ENCODE results near the gene IRF6. TPM values are rescaled to one million over a fixed set of nuclear protein-coding genes. Genes with fewer than 3 reads are reported as not detected.
"Not testable (repeated sequence)": the region's sequence is repeated elsewhere in the genome, so short reads cannot be mapped to it uniquely, and the experiment has no call there.

Gene IRF6
- polyA plus RNA-seq, 4 donors: 26.8 to 74.4 (median 32.2) TPM

DNA sequence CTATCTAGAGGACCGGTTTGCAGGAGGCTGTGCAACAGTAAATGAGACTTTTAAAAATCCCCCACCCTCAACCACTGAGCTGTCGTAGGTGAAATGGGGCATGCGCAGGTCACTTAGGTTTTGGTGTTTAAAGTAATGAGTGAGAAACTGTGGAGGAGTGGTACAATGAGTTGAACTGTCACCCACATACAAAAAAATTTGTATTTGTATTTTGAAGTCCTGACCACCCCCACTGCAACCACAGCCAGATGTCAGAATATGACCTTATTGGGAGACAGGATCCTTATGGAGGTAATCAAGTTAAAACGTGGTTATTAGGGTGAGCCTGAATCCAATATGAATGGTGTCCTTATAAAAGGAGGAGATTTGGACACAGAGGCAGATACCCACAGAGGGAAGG, 1.6 kb upstream of the IRF6 start:
- H3K27me3 ChIP-seq (ENCODE audit: control insufficient read depth in 3 of 3, insufficient read depth in 3 of 3, low read length in 3 of 3): no peaks in the 10 kb centered on the region
- FAIRE-seq: no peak
- 71 to 79% (median 71%) methylated on average over 4 of the region's 4 CpGs for WGBS, 3 donors
- peaks cover 3 to 48% (median 10%) of the 10 kb centered on the region in 3 donors for H3K4me1 ChIP-seq (ENCODE audit: control insufficient read depth in 3 of 3, insufficient read depth in 2 of 3, low read depth in 1 of 3, low read length in 2 of 3)
- peaks cover 0 to 3% (median 0%) of the 10 kb centered on the region in 3 donors for H3K36me3 ChIP-seq (ENCODE audit: control insufficient read depth in 3 of 3, insufficient read depth in 2 of 3, low read depth in 1 of 3, low read length in 3 of 3)
- peak overlapping the region in 1 of 3 donors; percentile 86 for H3K27ac ChIP-seq (ENCODE audit: low read depth in 1 of 3, low read length in 2 of 3)
- H3K9me3 ChIP-seq (ENCODE audit: control insufficient read depth in 2 of 2, insufficient read depth in 1 of 2, low read depth in 1 of 2, low read length in 1 of 2): no peaks in the 10 kb centered on the region
- DNase-seq: no peak
- H3K4me3 ChIP-seq (ENCODE audit: low read depth in 1 of 3, low read length in 3 of 3): no peak overlapping the region

- Histone ChIP-seq H3K27me3 (ENCODE audit: control insufficient read depth in 3 of 3, insufficient read depth in 3 of 3, low read length in 3 of 3) (no peaks in the 10 kb centered on the region), H3K4me1 (ENCODE audit: control insufficient read depth in 3 of 3, insufficient read depth in 2 of 3, low read depth in 1 of 3, low read length in 2 of 3) (peaks cover 3 to 60% (median 11%) of the 10 kb centered on the region in 3 donors), H3K4me3 (ENCODE audit: low read depth in 1 of 3, low read length in 3 of 3) (peak overlapping the region; percentile 39 to 91 (median 74)), H3K36me3 (ENCODE audit: control insufficient read depth in 3 of 3, insufficient read depth in 2 of 3, low read depth in 1 of 3, low read length in 3 of 3) (peaks cover 0 to 13% (median 2%) of the 10 kb centered on the region in 3 donors), H3K27ac (ENCODE audit: low read depth in 1 of 3, low read length in 2 of 3) (peak overlapping the region; percentile 81 to 86 (median 81)), H3K9me3 (ENCODE audit: control insufficient read depth in 2 of 2, insufficient read depth in 1 of 2, low read depth in 1 of 2, low read length in 1 of 2) (no peaks in the 10 kb centered on the region)
- DNase-seq (peak; percentile 54 to 69), FAIRE-seq (no peak)
- 16 to 33% (median 16%) methylated on average over 19 of the region's 19 CpGs for WGBS, 3 donors
Measured at GRCh38 chr1:209805341-209805781, 581 bp downstream of the IRF6 start.

GRCh38 chr1:209803568-209803967, 2.4 kb downstream of the IRF6 start:
- DNase-seq (no peak), FAIRE-seq (no peak)
- WGBS, 3 donors: 23 to 63% (median 39%) methylated on average over 1 of the region's 1 CpG
- no peak overlapping the region for H3K4me3 ChIP-seq (ENCODE audit: low read depth in 1 of 3, low read length in 3 of 3)
- H3K9me3 ChIP-seq (ENCODE audit: control insufficient read depth in 2 of 2, insufficient read depth in 1 of 2, low read depth in 1 of 2, low read length in 1 of 2): no peaks in the 10 kb centered on the region
- peaks cover 0 to 19% (median 2%) of the 10 kb centered on the region in 3 donors for H3K36me3 ChIP-seq (ENCODE audit: control insufficient read depth in 3 of 3, insufficient read depth in 2 of 3, low read depth in 1 of 3, low read length in 3 of 3)
- H3K27ac ChIP-seq (ENCODE audit: low read depth in 1 of 3, low read length in 2 of 3): peak overlapping the region in 1 of 3 donors; percentile 26
- no peaks in the 10 kb centered on the region for H3K27me3 ChIP-seq (ENCODE audit: control insufficient read depth in 3 of 3, insufficient read depth in 3 of 3, low read length in 3 of 3)
- peaks cover 3 to 49% (median 11%) of the 10 kb centered on the region in 3 donors for H3K4me1 ChIP-seq (ENCODE audit: control insufficient read depth in 3 of 3, insufficient read depth in 2 of 3, low read depth in 1 of 3, low read length in 2 of 3)

- no peak for DNase-seq
- peak overlapping the region in 2 of 3 donors; percentile 14 to 75 for H3K27ac ChIP-seq (ENCODE audit: low read depth in 1 of 3, low read length in 2 of 3)
- 22 to 71% (median 53%) methylated on average over 4 of the region's 4 CpGs for WGBS, 3 donors
- H3K27me3 ChIP-seq (ENCODE audit: control insufficient read depth in 3 of 3, insufficient read depth in 3 of 3, low read length in 3 of 3): no peaks in the 10 kb centered on the region
- no peak for FAIRE-seq
- H3K4me3 ChIP-seq (ENCODE audit: low read depth in 1 of 3, low read length in 3 of 3): no peak overlapping the region
- H3K36me3 ChIP-seq (ENCODE audit: control insufficient read depth in 3 of 3, insufficient read depth in 2 of 3, low read depth in 1 of 3, low read length in 3 of 3): peaks cover 0 to 26% (median 2%) of the 10 kb centered on the region in 3 donors
- no peaks in the 10 kb centered on the region for H3K9me3 ChIP-seq (ENCODE audit: control insufficient read depth in 2 of 2, insufficient read depth in 1 of 2, low read depth in 1 of 2, low read length in 1 of 2)
- peaks cover 3 to 49% (median 11%) of the 10 kb centered on the region in 3 donors for H3K4me1 ChIP-seq (ENCODE audit: control insufficient read depth in 3 of 3, insufficient read depth in 2 of 3, low read depth in 1 of 3, low read length in 2 of 3)
Measured at GRCh38 chr1:209802780-209803152, 3.2 kb downstream of the IRF6 start.

GRCh38 chr1:209802117-209802779, 3.7 kb downstream of the IRF6 start:
- H3K4me3 ChIP-seq (ENCODE audit: low read depth in 1 of 3, low read length in 3 of 3): no peak overlapping the region
- peaks cover 0 to 29% (median 2%) of the 10 kb centered on the region in 3 donors for H3K36me3 ChIP-seq (ENCODE audit: control insufficient read depth in 3 of 3, insufficient read depth in 2 of 3, low read depth in 1 of 3, low read length in 3 of 3)
- WGBS, 3 donors: 22 to 62% (median 41%) methylated on average over 4 of the region's 4 CpGs
- DNase-seq: peak; percentile 62 to 81
- no peaks in the 10 kb centered on the region for H3K27me3 ChIP-seq (ENCODE audit: control insufficient read depth in 3 of 3, insufficient read depth in 3 of 3, low read length in 3 of 3)
- no peak for FAIRE-seq
- H3K4me1 ChIP-seq (ENCODE audit: control insufficient read depth in 3 of 3, insufficient read depth in 2 of 3, low read depth in 1 of 3, low read length in 2 of 3): peaks cover 0 to 49% (median 10%) of the 10 kb centered on the region in 3 donors
- peak overlapping the region; percentile 14 to 75 (median 62) for H3K27ac ChIP-seq (ENCODE audit: low read depth in 1 of 3, low read length in 2 of 3)
- no peaks in the 10 kb centered on the region for H3K9me3 ChIP-seq (ENCODE audit: control insufficient read depth in 2 of 2, insufficient read depth in 1 of 2, low read depth in 1 of 2, low read length in 1 of 2)

DNA sequence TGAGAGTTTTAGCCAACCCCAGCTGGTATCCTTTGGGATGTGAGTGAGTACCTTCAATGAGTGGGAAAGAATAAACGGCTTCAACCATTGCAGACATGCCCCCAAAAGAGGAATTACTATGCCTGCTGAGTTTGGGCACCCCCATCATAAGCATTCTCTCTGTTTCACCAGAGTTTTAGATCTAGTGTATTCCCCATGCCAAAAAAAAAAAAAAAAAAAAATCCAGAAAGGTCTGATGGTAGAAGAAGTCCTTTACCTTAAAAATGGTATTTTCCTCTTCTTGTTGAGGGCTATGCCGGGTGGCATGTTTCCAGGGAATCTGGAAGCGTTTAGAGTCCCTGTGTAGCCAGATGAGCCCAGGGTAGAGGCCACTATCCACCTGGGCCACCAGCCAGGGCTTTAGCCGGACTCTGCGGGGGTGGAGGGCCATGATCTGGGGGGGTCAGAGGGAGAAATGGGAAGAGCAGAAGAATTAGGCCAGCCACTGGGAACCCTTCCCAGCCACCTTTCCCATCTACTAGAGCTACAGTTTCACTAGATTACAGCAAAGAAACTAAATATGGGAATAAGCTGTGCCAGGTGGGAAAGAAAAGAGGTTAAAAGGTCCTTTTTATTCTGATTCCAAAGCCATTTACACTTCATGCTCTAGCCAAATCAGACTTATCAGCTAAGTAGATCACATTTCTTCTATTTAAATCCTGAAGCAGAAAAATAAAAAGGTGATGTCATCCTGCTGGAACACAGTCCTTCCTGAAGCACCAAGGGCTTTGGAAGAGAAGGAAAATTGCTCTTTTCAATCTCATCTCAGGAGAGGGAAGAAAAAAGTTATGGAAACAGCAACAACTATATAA, 4.7 kb downstream of the IRF6 start:
- H3K4me3 ChIP-seq (ENCODE audit: low read depth in 1 of 3, low read length in 3 of 3): no peak overlapping the region
- peak overlapping the region in 1 of 3 donors; percentile 75 for H3K27ac ChIP-seq (ENCODE audit: low read depth in 1 of 3, low read length in 2 of 3)

DNA sequence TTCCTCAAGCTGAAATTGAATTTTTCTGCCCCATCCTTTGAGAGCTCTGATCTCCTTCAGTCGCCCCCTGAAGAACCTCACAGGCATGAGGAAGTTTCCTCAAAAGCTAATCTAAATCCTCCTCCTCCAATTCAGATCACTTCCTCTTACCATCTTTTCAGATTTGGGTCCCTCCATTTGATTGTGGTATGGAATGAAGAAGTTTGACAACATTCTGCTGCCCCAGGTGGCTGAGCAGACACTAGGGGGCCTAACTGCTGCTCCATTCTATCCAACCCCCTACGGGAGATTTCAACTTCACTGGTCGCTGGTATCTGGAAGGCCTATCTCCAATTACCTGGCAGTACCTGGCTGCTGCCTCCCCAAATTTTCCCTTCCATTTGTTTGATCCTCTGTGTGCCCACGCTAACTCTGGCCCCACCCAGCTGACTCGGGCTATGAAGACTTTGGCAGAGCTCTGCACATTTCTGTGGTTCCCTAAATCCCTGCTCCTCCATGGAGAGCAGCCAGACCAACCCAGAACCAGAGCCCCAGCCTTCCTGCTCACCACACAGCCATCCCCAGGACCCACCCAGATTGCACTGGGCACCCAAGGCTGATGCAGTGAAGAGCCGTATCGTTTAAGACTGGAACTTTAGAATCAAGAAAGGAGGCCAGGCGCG, 7.8 kb downstream of the IRF6 start:
- Histone ChIP-seq H3K4me1 (ENCODE audit: control insufficient read depth in 3 of 3, insufficient read depth in 2 of 3, low read depth in 1 of 3, low read length in 2 of 3) (peaks cover 0 to 51% (median 6%) of the 10 kb centered on the region in 3 donors), H3K27ac (ENCODE audit: low read depth in 1 of 3, low read length in 2 of 3) (peak overlapping the region in 1 of 3 donors; percentile 67), H3K4me3 (ENCODE audit: low read depth in 1 of 3, low read length in 3 of 3) (no peak overlapping the region), H3K36me3 (ENCODE audit: control insufficient read depth in 3 of 3, insufficient read depth in 2 of 3, low read depth in 1 of 3, low read length in 3 of 3) (peaks cover 2 to 42% (median 2%) of the 10 kb centered on the region in 3 donors), H3K9me3 (ENCODE audit: control insufficient read depth in 2 of 2, insufficient read depth in 1 of 2, low read depth in 1 of 2, low read length in 1 of 2) (no peaks in the 10 kb centered on the region), H3K27me3 (ENCODE audit: control insufficient read depth in 3 of 3, insufficient read depth in 3 of 3, low read length in 3 of 3) (no peaks in the 10 kb centered on the region)
- FAIRE-seq (no peak), DNase-seq (no peak)
- 68 to 76% (median 70%) methylated on average over 9 of the region's 9 CpGs for WGBS, 3 donors

More for the DNA sequence above, 4.7 kb downstream of the IRF6 start:
- FAIRE-seq: no peak
- Histone ChIP-seq H3K9me3 (ENCODE audit: control insufficient read depth in 2 of 2, insufficient read depth in 1 of 2, low read depth in 1 of 2, low read length in 1 of 2) (no peaks in the 10 kb centered on the region), H3K36me3 (ENCODE audit: control insufficient read depth in 3 of 3, insufficient read depth in 2 of 3, low read depth in 1 of 3, low read length in 3 of 3) (peaks cover 0 to 35% (median 2%) of the 10 kb centered on the region in 3 donors), H3K4me1 (ENCODE audit: control insufficient read depth in 3 of 3, insufficient read depth in 2 of 3, low read depth in 1 of 3, low read length in 2 of 3) (peaks cover 0 to 49% (median 10%) of the 10 kb centered on the region in 3 donors), H3K27me3 (ENCODE audit: control insufficient read depth in 3 of 3, insufficient read depth in 3 of 3, low read length in 3 of 3) (no peaks in the 10 kb centered on the region)
- WGBS, 3 donors: 40 to 60% (median 45%) methylated on average over 5 of the region's 5 CpGs
- no peak for DNase-seq

DNA sequence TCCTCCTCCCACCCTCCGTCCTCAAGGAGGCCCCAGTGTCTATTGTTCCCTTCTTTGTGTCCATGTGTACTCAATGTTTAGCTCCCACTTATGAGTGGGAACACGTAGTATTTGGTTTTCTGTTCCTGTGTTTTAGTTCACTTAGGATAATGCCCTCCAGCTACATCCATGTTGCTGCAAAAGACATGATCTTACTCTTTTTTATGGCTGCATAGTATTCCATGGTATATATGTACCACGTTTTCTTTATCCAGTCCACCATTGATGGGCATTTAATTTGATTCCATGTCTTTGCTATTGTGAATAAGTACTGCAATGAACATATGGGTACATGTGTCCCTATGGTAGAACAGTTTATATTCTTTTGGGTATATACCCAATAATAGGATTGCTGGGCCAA, 12.2 kb downstream of the IRF6 start:
- peaks cover 0 to 46% (median 12%) of the 10 kb centered on the region in 3 donors for H3K36me3 ChIP-seq (ENCODE audit: control insufficient read depth in 3 of 3, insufficient read depth in 2 of 3, low read depth in 1 of 3, low read length in 3 of 3)
- 77 to 88% (median 84%) methylated on average over 3 of the region's 3 CpGs for WGBS, 3 donors
- H3K4me3 ChIP-seq (ENCODE audit: low read depth in 1 of 3, low read length in 3 of 3); H3K27me3 ChIP-seq (ENCODE audit: control insufficient read depth in 3 of 3, insufficient read depth in 3 of 3, low read length in 3 of 3); DNase-seq; FAIRE-seq; H3K9me3 ChIP-seq (ENCODE audit: control insufficient read depth in 2 of 2, insufficient read depth in 1 of 2, low read depth in 1 of 2, low read length in 1 of 2); H3K27ac ChIP-seq (ENCODE audit: low read depth in 1 of 3, low read length in 2 of 3): not testable (repeated sequence)
- H3K4me1 ChIP-seq (ENCODE audit: control insufficient read depth in 3 of 3, insufficient read depth in 2 of 3, low read depth in 1 of 3, low read length in 2 of 3): peaks cover 0 to 61% (median 9%) of the 10 kb centered on the region in 3 donors
